ENCODE measurements around the gene SELENOM.

DNA sequence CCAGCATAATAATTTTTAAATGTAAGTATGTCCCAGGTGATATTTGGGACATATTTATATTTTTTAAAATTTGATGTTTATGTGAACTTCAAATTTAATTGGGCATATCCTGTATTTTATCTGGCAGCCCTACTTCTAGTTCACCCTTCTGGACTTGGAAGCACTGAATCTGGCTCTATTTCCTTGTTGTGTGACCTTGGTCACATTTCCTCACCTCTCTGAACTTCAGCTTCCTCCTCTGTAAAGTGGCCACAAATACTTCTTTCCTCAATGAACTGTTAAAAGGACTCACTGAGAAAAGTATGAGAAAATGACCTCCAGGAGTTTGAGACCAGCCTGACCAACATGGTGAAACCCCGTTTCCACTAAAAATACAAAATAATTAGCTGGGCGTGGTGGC is 44.5 kb upstream of the SELENOM start:
- TF ChIP-seq, protein P1, sequence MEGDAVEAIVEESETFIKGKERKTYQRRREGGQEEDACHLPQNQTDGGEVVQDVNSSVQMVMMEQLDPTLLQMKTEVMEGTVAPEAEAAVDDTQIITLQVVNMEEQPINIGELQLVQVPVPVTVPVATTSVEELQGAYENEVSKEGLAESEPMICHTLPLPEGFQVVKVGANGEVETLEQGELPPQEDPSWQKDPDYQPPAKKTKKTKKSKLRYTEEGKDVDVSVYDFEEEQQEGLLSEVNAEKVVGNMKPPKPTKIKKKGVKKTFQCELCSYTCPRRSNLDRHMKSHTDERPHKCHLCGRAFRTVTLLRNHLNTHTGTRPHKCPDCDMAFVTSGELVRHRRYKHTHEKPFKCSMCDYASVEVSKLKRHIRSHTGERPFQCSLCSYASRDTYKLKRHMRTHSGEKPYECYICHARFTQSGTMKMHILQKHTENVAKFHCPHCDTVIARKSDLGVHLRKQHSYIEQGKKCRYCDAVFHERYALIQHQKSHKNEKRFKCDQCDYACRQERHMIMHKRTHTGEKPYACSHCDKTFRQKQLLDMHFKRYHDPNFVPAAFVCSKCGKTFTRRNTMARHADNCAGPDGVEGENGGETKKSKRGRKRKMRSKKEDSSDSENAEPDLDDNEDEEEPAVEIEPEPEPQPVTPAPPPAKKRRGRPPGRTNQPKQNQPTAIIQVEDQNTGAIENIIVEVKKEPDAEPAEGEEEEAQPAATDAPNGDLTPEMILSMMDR (IDR thresholded peaks at IDR 0.05; ENCODE audit: insufficient read depth, low read length, poor library complexity, severe bottlenecking) = no peak
- no peak for TF ChIP-seq EZH2phosphoT487 (conservative IDR thresholded peaks at IDR 0.05; ENCODE audit: low read length)
